Activated T-cell treated with anti-CD3 and anti-CD28 coated beads for 1 hour (primary cell): ENCODE results near the gene RPL4.

Source experiments
- DNase-seq: peaks from one replicate; pipeline ENCODE4 v3.0.0-alpha.2; 2020; ENCODE audit warnings: low read depth

RPL4 gene

GRCh38 chr15:66456211-66456610 is 48.4 kb downstream of the RPL4 start:
- no peak for DNase-seq

- no peak for DNase-seq
Observed at GRCh38 chr15:66454143-66454542, 50.5 kb downstream of the RPL4 start.

GRCh38 chr15:66452971-66453580 is 51.6 kb downstream of the RPL4 start:
- DNase-seq, result no peak

GRCh38 chr15:66452420-66452819 is 52.2 kb downstream of the RPL4 start:
- no peak for DNase-seq
